ENCODE data around the gene MGAM2. TPM values are rescaled to one million over a fixed set of nuclear protein-coding genes. Genes with fewer than 3 reads are reported as not detected.

The MGAM2 gene
- total and polyA plus RNA-seq, 2 of the 8 experiments (the other 6 are each of a cell fraction or from before 2014, with no cell fraction given) = 0.02 TPM; not detected in 1

- Histone ChIP-seq H3K56ac (replicated peaks; ENCODE audit: insufficient read length, low read depth, low read length) (no peak overlapping the region), H3K23me2 (ENCODE audit: low read depth, low read length) (no peaks in the 10 kb centered on the region), H4K91ac (replicated peaks; ENCODE audit: insufficient read length, low read length) (no peak overlapping the region), H3K4me1 (replicated peaks in 1 of 4; ENCODE audit: control insufficient read depth in 3 of 4, insufficient read depth in 4 of 4, low read length in 3 of 4) (no peaks in the 10 kb centered on the region), H2AFZ (ENCODE audit: low read length) (no peak overlapping the region), H3K4me2 (ENCODE audit: insufficient read depth in 1 of 2, low read depth in 2 of 2, low read length in 2 of 2) (no peak overlapping the region), H3K79me2 (ENCODE audit: control insufficient read depth in 1 of 2, insufficient read depth in 2 of 2, low read length in 2 of 2) (no peaks in the 10 kb centered on the region), H3K27me3 (replicated peaks in 1 of 4; ENCODE audit: control insufficient read depth in 3 of 4, extremely low read depth in 1 of 4, insufficient read depth in 3 of 4, low read length in 3 of 4) (no peaks in the 10 kb centered on the region), H3K9me3 (ENCODE audit: insufficient read depth in 2 of 2, low read depth in 1 of 2, low read length in 1 of 2) (no peaks in the 10 kb centered on the region), H2BK120ac (replicated peaks; ENCODE audit: low read depth, low read length) (no peak overlapping the region), H2BK5ac (ENCODE audit: low read depth, low read length) (no peak overlapping the region), H3K14ac (ENCODE audit: insufficient read length) (no peak overlapping the region), H3K27ac (ENCODE audit: low read depth, low read length) (no peak overlapping the region), H4K5ac (ENCODE audit: insufficient read length, low read depth, low read length) (no peak overlapping the region), H4K8ac (ENCODE audit: extremely low read depth, insufficient read depth, low read length) (no peak overlapping the region), H4K20me1 (replicated peaks in 1 of 2; ENCODE audit: control insufficient read depth in 1 of 2, insufficient read depth in 2 of 2, low read length in 2 of 2) (no peaks in the 10 kb centered on the region), H3K79me1 (ENCODE audit: low read depth, low read length) (no peaks in the 10 kb centered on the region), H2BK12ac (ENCODE audit: low read depth, low read length) (no peak overlapping the region), H2BK15ac (ENCODE audit: low read length) (no peak overlapping the region), H3K9ac (replicated peaks in 1 of 4; ENCODE audit: extremely low read depth in 1 of 4, low read depth in 3 of 4, low read length in 3 of 4) (no peak overlapping the region), H2BK20ac (ENCODE audit: low read length) (no peak overlapping the region), H2AK5ac (ENCODE audit: low read depth, low read length) (no peak overlapping the region), H3K4me3 (ENCODE audit: extremely low read depth in 1 of 4, insufficient read depth in 2 of 4, low read depth in 3 of 4, low read length in 4 of 4) (no peak overlapping the region), H3K4ac (replicated peaks; ENCODE audit: insufficient read length, low read depth, low read length) (no peak overlapping the region), H3K23ac (ENCODE audit: insufficient read length) (no peak overlapping the region), H3K18ac (ENCODE audit: extremely low read depth, low read length) (no peak overlapping the region), H3K36me3 (ENCODE audit: control insufficient read depth in 2 of 4, insufficient read depth in 4 of 4, low read length in 3 of 4) (no peaks in the 10 kb centered on the region)
- POLR2A ChIA-PET (ENCODE audit: partially characterized antibody) = no interaction called here
- FAIRE-seq (no peak), DNase-seq (ENCODE audit: low read depth in 1 of 2, low spot score in 2 of 2) (no peak)
- WGBS, 2 experiments (ENCODE audit: extremely low coverage in 1 of 2, insufficient coverage in 1 of 2, insufficient read length in 1 of 2, insufficient replicate concordance in 2 of 2, low coverage in 1 of 2, low lambda C conversion rate in 2 of 2, missing lambda C conversion rate in 1 of 2) = 91% methylated on average over 3 of the region's 3 CpGs; no CpG with 5 or more reads in 1 of the 2 experiments
- CTCF ChIA-PET (ENCODE audit: partially characterized antibody) = interaction anchor here (1.4 kb wide), 1 partner anchor 199 kb away, joined by 3 read pairs; no protein-coding TSS in a partner anchor
- TF ChIP-seq ATF2 (IDR thresholded peaks at IDR 0.05; ENCODE audit: low read length) (no peak), CREB1 (IDR thresholded peaks at IDR 0.05) (no peak), RBBP5 (IDR thresholded peaks at IDR 0.05; ENCODE audit: borderline replicate concordance, low read depth, low read length) (no peak), BRCA1 (IDR thresholded peaks at IDR 0.05; ENCODE audit: low read depth, low read length) (no peak), ASH2L (IDR thresholded peaks at IDR 0.05; ENCODE audit: low read length) (no peak), SIRT6 (IDR thresholded peaks at IDR 0.05; ENCODE audit: low read length) (no peak), SAP30 (IDR thresholded peaks at IDR 0.05; ENCODE audit: insufficient read depth, insufficient replicate concordance, low read length) (no peak), SP4 (IDR thresholded peaks at IDR 0.05; ENCODE audit: low read length) (no peak), ATF3 (IDR thresholded peaks at IDR 0.05; ENCODE audit: insufficient read depth, low read depth, low read length) (no peak), RNF2 (IDR thresholded peaks at IDR 0.05; ENCODE audit: borderline replicate concordance, low read depth, low read length, missing control alignments, poor library complexity, severe bottlenecking) (no peak), POLR2AphosphoS5 (IDR thresholded peaks at IDR 0.05; ENCODE audit: low read depth, low read length) (no peak), HDAC6 (IDR thresholded peaks at IDR 0.05; ENCODE audit: low read depth, low read length) (no peak), CTBP2 (IDR thresholded peaks at IDR 0.05; ENCODE audit: borderline replicate concordance, insufficient read depth, insufficient read length, low read length) (no peak)
These were observed 64.1 kb downstream of the MGAM2 start for GRCh38 chr7:142175594-142175993.

Measured in H1 (cell line).